Activated naive CD8-positive, alpha-beta T cell treated with anti-CD3 and anti-CD28 coated beads, Interleukin-2, amount 50 U/mL, for 16 hours (primary cell): Measurements from ENCODE around the gene EIF3I.
"Not testable (repeated sequence)": the region's sequence is repeated elsewhere in the genome, so short reads cannot be mapped to it uniquely, and the experiment has no call there.

Experiments used
- DNase-seq: peaks from one replicate; pipeline ENCODE4 v3.0.0-alpha.2; 2020; ENCODE audit warnings: low read depth, low spot score

Gene EIF3I

GRCh38 chr1:32232558-32233304 is 10.5 kb downstream of the EIF3I start:
- DNase-seq, result no peak

- no peak for DNase-seq
Observed at GRCh38 chr1:32234792-32235191, 12.6 kb downstream of the EIF3I start.

GRCh38 chr1:32239337-32239736 is 17.1 kb downstream of the EIF3I start:
- DNase-seq, result no peak

DNA sequence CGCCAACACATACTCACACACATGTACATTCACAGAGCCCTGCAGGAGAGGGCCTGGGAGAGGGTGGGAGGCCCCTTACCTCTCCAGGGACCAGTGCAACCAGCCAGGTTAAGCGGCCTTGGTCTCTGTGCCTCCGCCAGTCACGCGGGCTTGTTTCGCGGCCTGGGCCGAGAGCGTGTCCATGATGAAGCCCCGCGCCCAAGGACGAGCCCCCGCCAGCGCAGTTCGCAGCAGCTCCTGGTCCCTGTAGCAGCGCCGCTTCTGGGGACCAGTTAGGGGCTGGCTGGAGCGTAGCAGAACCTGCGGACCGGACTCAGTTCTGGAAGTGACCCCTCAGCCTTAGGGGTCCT is 17.6 kb downstream of the EIF3I start:
- DNase-seq, result no peak

DNA sequence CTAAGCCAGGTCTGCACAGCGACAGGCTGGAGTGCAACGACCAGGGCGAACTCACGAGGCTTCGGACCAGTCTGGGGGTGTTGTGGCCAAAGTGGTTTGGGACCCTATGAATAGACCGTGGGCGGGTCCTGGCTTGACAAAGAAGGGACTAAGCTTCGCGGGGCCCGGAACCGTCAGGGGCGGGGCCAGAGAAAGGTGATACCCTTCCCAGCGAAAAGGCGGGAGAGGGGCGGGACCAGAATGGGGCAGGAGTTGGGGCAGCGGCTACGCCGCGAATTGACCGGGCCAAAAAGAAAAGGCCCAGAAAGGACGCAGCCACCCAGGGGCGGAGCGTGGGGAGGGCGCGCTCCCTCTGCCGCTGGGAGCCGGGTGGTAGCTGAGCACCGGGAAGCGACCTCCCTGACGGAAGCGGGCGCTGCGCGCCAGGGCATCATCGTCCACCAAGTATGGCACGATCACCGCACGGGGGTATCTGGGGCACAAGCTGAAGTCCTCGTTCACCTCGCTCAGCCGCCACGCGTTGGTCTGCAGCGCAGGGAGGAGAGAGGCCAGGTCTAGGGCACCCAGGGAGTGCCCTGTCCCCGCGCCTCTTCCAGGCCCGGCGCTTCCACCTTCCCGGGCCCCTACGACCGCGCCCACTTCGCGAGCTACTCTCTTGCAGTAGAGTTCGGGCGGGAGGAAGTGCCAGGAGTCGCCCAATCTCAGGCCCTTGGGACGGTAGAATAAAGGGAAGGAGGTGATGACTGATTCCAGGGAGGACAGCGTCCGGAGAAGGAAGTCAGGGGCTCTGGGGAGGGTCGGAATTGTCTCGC is 18.1 kb downstream of the EIF3I start:
- DNase-seq, result no peak

DNA sequence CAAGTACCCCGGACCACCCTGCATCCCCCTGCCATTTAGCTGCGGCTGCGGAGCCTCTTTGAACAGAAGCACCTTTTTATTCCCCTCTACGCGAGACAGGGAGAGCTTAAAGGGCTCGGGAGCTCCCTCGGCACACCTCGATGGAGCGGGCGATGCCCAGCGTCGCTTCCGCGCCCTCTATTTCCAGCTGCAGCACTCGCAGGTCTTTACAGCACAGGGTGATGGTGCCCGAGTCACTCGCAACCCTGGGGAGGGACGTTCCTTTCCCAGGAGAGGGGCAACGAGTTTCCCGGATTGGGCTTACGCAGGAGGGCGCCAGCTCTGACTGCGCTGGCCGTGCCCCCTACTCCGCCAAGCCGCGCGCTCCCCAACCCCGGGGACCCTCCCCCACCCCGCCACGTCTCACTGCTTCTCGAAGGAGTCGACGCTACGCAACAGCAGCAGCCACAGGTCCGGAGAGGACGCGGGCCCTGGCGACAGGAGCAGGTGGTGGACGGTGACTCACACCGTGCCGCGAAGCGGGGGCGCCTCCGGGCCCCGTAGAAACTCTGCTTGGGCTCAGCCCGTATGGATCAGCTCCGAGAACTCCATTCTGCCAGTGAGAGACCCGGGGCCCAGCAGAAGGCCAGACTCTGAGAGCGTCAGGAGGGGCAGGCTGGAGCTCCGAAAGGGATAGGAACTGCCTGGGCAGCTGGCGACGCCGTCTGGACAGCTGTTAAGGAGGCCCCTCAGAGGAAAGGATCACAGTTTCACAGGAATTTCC is 19.0 kb downstream of the EIF3I start:
- no peak for DNase-seq

GRCh38 chr1:32242341-32242851 is 20.2 kb downstream of the EIF3I start:
- DNase-seq, result no peak

- DNase-seq, result no peak
Observed at GRCh38 chr1:32246888-32247273, 24.7 kb downstream of the EIF3I start, which contains the start of gene FAM167B. Gene FAM167B (plus strand): TSS chr1:32247222. CDS start chr1:32247422, 200 bp downstream.

DNA sequence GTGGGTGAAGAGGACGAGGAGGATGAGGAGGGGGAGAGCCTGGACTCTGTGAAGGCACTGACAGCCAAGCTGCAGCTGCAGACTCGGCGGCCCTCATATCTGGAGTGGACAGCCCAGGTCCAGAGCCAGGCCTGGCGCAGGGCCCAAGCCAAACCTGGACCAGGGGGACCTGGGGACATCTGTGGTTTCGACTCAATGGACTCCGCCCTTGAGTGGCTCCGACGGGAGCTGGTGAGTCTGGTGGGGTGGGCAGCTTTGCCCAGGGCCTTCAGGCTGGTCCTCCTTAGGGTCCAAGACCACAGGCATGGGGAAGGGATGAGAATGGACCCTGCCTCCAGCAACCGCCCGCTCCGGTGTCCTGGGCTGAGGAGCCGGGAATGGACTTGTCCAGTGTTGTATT is 25.2 kb downstream of the EIF3I start:
- DNase-seq, result no peak

- DNase-seq, result peak; percentile 37
Observed at GRCh38 chr1:32247983-32248889, 26.0 kb downstream of the EIF3I start.

DNA sequence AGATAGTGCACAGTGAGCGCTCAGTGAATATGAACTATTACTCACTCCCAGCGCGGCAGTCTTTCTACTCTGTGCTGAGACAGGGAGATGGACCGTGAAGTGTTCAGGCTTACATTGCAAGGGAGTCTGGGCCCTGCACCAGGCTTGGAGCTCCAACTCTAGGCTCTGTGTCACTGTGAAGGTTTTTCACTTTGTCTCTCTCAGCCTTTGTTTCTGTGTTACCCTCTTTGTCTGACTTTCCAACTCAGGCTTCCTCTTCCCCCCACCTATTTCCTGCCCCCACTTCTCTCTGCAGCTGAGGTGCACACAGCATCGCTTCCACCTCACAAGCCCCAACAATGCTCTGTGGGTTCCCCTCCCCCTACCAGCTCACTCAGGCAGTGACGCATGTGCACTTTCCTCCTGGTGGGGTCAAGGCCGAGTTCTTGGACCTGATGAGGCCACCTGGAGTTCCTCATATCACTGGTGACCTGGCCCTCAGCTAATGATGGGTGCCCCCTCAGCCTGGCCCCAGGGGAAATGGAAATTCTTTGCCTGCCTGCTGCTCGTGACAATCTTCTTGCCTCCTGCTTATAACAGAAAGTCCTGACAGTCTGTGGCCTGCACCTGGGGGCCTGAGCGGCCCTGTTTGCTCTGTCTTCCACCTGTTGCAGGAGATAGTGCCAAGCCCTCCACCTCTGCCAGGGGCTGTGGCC is 27.8 kb downstream of the EIF3I start:
- DNase-seq, result peak; percentile 43

DNA sequence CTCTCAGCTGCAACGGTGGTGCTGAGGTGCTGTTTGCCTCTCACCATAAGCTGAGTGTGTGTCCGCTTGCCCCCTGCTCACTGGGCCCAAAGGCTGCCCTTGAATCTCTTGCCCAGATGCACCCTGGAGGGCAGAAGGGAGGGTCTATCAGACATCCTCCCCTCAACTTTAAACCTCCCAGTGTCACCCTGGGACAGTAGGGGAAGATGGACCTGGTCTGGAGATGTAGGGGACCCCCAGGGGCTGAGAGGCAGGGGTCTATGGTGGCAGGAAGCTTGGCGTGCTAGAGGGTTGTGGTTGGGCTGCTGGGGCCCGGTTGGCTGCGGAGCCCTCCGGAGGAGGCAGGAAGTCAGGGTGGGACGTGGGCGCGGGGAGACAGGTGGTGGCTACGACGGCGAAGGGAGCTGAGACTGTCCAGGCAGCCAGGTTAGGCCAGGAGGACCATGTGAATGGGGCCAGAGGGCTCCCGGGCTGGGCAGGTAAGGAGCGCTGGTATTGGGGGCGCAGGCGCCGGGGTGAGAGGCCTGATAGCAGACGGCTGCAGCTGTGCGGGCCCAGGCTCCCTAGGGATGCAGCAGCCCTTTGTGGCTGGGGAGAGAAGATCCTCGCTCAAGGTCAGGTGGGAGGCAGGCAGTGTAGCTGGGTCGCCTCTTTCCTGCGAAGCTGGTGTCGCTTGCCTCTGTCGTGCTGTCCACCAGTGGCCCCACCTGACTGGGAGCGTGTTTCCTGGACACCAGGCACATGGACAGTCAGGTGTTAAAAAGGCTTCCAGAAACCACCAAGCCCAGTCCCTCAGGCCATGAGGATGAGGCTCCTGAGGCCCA is 28.9 kb downstream of the EIF3I start, which contains the start of gene LCK:
Gene LCK (plus strand): TSS at position 373 of the 824 bp plus-strand sequence. CDS start 23,065 bp downstream, outside the sequence.
- DNase-seq, result peak; percentile 54

- DNase-seq, result no peak
Observed at GRCh38 chr1:32255072-32256071, 33.2 kb downstream of the EIF3I start.

DNA sequence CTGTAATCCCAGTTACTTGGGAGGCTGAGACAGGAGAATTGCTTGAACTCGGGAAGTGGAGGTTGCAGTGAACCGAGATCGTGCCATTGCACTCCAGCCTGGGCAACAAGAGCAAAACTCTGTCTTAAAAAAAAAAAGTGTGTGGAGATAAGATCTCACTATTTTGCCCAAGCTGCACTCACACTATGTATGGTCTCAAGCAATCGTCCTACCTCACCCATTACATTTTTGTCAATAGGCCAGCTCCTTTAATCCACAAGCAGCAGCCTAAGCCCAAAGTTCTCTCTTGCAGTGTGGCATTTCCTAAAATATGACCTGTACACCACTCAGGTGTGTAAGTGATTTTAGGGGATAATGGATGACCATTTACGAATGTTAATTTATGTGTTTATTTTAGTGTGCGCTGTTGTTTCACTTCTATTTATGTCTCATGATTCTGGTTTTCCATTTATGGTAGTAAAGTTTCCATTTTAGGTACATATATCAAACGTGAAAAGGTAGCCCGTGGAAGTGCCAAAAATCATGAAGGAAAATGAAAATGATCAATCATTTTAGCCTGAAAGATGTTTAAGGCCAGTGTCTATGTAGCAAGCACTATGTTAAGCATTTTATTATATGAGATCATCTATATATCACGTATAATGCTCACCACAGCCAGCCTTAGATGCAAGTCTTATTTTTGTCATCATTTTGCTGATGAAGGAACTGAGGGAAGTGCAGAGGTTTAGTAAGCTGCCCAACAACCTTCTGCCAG is 34.4 kb downstream of the EIF3I start:
- DNase-seq, result no peak

DNA sequence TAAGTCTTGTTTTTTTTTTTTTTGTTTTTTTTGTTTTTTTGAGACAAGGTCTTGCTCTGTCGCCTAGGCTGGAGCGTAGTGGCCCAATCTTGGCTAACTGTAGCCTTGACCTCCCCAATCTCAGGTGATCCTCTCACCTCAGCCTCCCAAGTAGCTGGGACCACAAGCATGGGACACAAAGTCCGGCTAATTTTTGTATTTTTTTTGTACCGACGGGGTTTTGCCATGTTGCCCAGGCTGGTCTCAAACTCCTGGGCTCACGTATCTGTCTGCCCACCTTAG is 35.0 kb downstream of the EIF3I start:
- DNase-seq, result no peak

- not testable (repeated sequence) for DNase-seq
Observed at GRCh38 chr1:32263236-32263593, 41.0 kb downstream of the EIF3I start.

- no peak for DNase-seq
Observed at GRCh38 chr1:32263744-32264143, 41.5 kb downstream of the EIF3I start.

- no peak for DNase-seq
Observed at GRCh38 chr1:32265846-32266245, 43.6 kb downstream of the EIF3I start.
